ENCODE measurements around the gene CHAC1.

- no peak for TF ChIP-seq CTCF (conservative IDR thresholded peaks at IDR 0.05; ENCODE audit: low read length)
- TF ChIP-seq EZH2phosphoT487 (IDR thresholded peaks at IDR 0.05; ENCODE audit: borderline replicate concordance): no peak
Observed at GRCh38 chr15:40990080-40990479, 36.8 kb downstream of the CHAC1 start.
